Aorta (tissue), 5 donors: Measurements from ENCODE around the gene TLR4. TPM values are rescaled to one million over a fixed set of nuclear protein-coding genes. Genes with fewer than 3 reads are reported as not detected.

Experiments
- ATAC-seq: fragments of 200-7000 bp; cut with Tn5 transposase; one replicate; pipeline ENCODE4 v1.9.1; 2022; ENCODE audit warnings: moderate library complexity; ENCODE audit not compliant: low FRiP score
- DNase-seq, 2 donors: peaks; one replicate each; pipeline ENCODE4 v3.0.0-alpha.2; 2020
- H3K27ac ChIP-seq, 2 donors: one replicate each; pipeline ENCODE4 v1.5.1; 2013; ENCODE audit warnings: low read length in 2 of 2, mild to moderate bottlenecking in 2 of 2, moderate library complexity in 2 of 2, control low read depth in 1 of 2, inconsistent platforms in 1 of 2, low read depth in 1 of 2
- H3K27me3 ChIP-seq, 2 donors: one replicate each; pipeline ENCODE4 v1.6.1; 2013; ENCODE audit warnings: control low read depth in 1 of 2, low read length in 1 of 2, mild to moderate bottlenecking in 1 of 2, moderate library complexity in 1 of 2; ENCODE audit not compliant: insufficient read depth in 2 of 2, control insufficient read depth in 1 of 2
- H3K36me3 ChIP-seq, 2 donors: one replicate each; pipeline ENCODE4 v1.6.1; 2013; ENCODE audit warnings: control low read depth in 1 of 2, low read length in 1 of 2, mild to moderate bottlenecking in 1 of 2; ENCODE audit not compliant: insufficient read depth in 2 of 2, control insufficient read depth in 1 of 2
- H3K4me1 ChIP-seq, 2 donors: one replicate each; pipeline ENCODE4 v1.6.1; 2013; ENCODE audit warnings: low read length in 2 of 2, control low read depth in 1 of 2, mild to moderate bottlenecking in 1 of 2, moderate library complexity in 1 of 2; ENCODE audit not compliant: insufficient read depth in 2 of 2, control insufficient read depth in 1 of 2
- H3K4me3 ChIP-seq, 2 donors: one replicate each; pipeline ENCODE4 v1.5.1; 2013; ENCODE audit warnings: low read length in 2 of 2, control low read depth in 1 of 2, mild to moderate bottlenecking in 1 of 2
- H3K9me3 ChIP-seq: one replicate; pipeline ENCODE4 v1.6.1; 2013; ENCODE audit warnings: mild to moderate bottlenecking, low read length; ENCODE audit not compliant: control insufficient read depth
- WGBS, 2 donors: extraction: QIAGEN DNeasy Blood & Tissue Kit; methylation state at CpG; one replicate each; pipeline ENCODE4 v1.1.7; 2013; 5-methylcytosine and 5-hydroxymethylcytosine counted together
- intact Hi-C, 2 donors: fragments of 100-400 bp; cut with DNase I; formaldehyde crosslinking; loops; one replicate each; pipeline versions ENCODE4 v1.14.2 to v1.15.0; 2022
- polyA plus RNA-seq, 2 donors: library from polyadenylated mRNA; stranded (reverse); fragments of 200-250 nt; gene quantifications; one replicate each; pipeline ENCODE4 v1.2.3, GENCODE V29; 2013
- total RNA-seq, 2 donors: library from RNA; stranded (reverse); fragmentation: NEBNext Ultra II Directional; extraction: Animal tissue kit (Norgen Biotek cat#: 25700); gene quantifications; one replicate each; pipeline ENCODE4 v1.2.1, GENCODE V29; 2021
- donor health status: healthy with polysubstance abuse.
- donor health status: Bipolar disorder and iron deficiency.
- donor health status: DM: no; HTN: no; CAD: no.
- donor health status: DM: no; HTN: no; CAD: no.
- donor health status: DM: yes; HTN: yes; CAD: no.

The TLR4 gene
- total and polyA plus RNA-seq, 4 donors: 12.8 to 37.2 (median 26.4) TPM

DNA sequence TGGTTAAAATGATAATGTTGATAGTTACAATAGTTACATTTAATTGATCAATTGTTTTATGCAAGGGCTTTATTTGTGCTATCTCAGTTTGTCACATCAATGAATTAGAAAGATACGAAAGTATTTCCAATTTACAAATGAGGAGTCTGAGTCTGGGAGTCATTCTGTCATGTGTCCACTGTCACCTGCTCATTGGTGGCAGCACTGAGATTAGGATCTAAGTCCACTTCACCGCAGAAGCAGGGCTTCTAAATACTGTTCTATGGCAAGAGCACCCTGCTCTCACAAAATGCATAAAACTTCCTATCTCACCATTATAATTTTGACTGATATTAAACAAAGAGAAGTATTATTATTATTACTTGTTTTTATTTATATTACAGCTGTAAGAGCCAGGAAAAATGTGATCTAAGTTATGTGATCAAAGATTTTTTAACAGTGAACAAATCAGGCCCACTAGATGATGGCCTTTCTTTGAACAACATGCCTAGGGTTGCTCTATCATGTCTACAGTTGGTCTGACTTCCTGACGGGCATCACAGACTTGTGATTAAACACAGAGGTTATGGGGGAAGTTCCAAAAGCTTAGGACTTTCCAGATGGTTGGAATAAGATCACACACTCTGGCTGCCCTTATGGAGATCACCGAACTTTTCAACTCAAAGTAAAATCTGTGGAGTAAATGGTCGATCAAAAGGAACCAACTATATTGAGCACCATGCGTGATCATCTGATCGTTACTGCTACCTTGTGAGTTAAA is 15.1 kb downstream of the TLR4 start:
- DNase-seq: no peak
- no peak for ATAC-seq
- Histone ChIP-seq H3K9me3 (no peaks in the 10 kb centered on the region), H3K36me3 (no peaks in the 10 kb centered on the region), H3K27me3 (no peaks in the 10 kb centered on the region), H3K4me3 (no peak overlapping the region), H3K27ac (no peak overlapping the region), H3K4me1 (peaks cover 0 to 13% of the 10 kb centered on the region in 2 donors)
- WGBS, 2 donors: 87% methylated on average over 7 of the region's 7 CpGs
- intact Hi-C loops: no loop called here

DNA sequence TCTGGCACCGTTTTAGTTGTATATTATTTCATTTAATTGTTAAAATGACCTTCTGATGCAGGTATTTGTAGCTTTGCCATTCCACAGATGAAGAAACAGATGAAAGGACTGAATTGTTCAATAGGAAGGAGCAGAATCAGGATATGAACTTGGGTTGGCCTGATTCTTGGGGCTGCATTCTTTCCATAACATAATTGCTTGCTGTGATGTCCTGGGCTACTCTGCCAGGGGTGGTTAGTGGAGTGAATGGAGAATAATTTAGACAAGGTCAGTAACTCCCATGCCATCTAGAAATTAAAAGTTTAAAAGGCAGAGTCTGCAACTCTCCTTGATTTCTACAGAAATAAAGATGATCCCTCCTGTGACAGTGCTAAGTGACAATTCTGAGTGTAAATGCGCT is 15.9 kb downstream of the TLR4 start:
- intact Hi-C loops: no loop called here
- 69 to 76% methylated on average over 2 of the region's 2 CpGs for WGBS, 2 donors
- no peak overlapping the region for H3K27ac ChIP-seq

GRCh38 chr9:117720555-117720954 is 16.4 kb downstream of the TLR4 start:
- no peak overlapping the region for H3K27ac ChIP-seq
- H3K27me3 ChIP-seq: no peaks in the 10 kb centered on the region
- H3K4me1 ChIP-seq: peaks cover 0 to 14% of the 10 kb centered on the region in 2 donors
- ATAC-seq (peak; percentile 76), DNase-seq (peak in 1 of 2 donors; percentile 71)
- no peaks in the 10 kb centered on the region for H3K9me3 ChIP-seq
- no peak overlapping the region for H3K4me3 ChIP-seq
- WGBS, 2 donors: 16 to 27% methylated on average over 5 of the region's 5 CpGs
- no peaks in the 10 kb centered on the region for H3K36me3 ChIP-seq
- intact Hi-C loops: no loop called here

More for the DNA sequence above, 15.9 kb downstream of the TLR4 start:
- no peaks in the 10 kb centered on the region for H3K27me3 ChIP-seq
- no peaks in the 10 kb centered on the region for H3K36me3 ChIP-seq
- peaks cover 0 to 14% of the 10 kb centered on the region in 2 donors for H3K4me1 ChIP-seq
- H3K9me3 ChIP-seq: no peaks in the 10 kb centered on the region
- DNase-seq (no peak), ATAC-seq (no peak)
- H3K4me3 ChIP-seq: no peak overlapping the region

- no peaks in the 10 kb centered on the region for H3K36me3 ChIP-seq
- H3K9me3 ChIP-seq: no peaks in the 10 kb centered on the region
- ATAC-seq (no peak), DNase-seq (no peak)
- WGBS, 2 donors: 67 to 94% methylated on average over 2 of the region's 2 CpGs
- peaks cover 0 to 14% of the 10 kb centered on the region in 2 donors for H3K4me1 ChIP-seq
- H3K27me3 ChIP-seq: no peaks in the 10 kb centered on the region
- H3K4me3 ChIP-seq: no peak overlapping the region
- intact Hi-C loops: no loop called here
- no peak overlapping the region for H3K27ac ChIP-seq
Measured at GRCh38 chr9:117720987-117721386, 16.8 kb downstream of the TLR4 start.

GRCh38 chr9:117722108-117722761 is 18.0 kb downstream of the TLR4 start:
- Histone ChIP-seq H3K36me3 (no peaks in the 10 kb centered on the region), H3K9me3 (no peaks in the 10 kb centered on the region), H3K27ac (no peak overlapping the region), H3K4me1 (peaks cover 0 to 14% of the 10 kb centered on the region in 2 donors), H3K27me3 (no peaks in the 10 kb centered on the region), H3K4me3 (no peak overlapping the region)
- WGBS, 2 donors: 62 to 68% methylated on average over 6 of the region's 6 CpGs
- ATAC-seq: no peak
- intact Hi-C loops: no loop called here
- no peak for DNase-seq

DNA sequence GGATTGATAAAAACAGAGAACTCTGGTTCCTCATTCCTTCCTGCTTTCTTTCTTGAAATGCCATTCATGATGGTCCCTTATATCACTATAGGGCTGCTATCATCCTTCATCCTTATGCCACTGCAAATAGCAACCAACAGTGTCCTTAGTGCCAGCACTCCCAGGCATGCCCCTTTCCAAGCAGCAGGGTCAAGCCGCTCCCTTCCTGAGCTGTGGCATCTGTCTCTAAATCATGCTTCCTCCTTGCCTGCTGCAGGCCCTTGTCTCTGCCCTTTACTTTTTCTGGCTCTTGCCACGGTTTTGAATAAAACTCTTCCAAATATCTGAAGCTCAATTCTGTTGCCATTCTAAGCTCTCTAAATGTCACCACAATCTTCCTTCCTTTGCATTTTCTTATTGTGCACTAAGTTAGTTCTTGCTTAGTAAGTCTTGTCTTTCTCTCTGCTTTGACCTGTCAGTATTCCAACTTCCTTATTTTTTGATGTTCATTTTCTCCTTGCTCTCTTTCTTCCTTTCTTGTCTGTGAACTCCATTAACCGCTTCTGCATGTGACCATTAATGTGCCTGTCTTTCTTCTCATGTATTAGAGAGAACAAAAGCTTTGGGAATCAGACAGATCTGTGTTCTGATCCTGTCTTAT is 19.9 kb downstream of the TLR4 start:
- DNase-seq (no peak), ATAC-seq (no peak)
- Histone ChIP-seq H3K27me3 (no peaks in the 10 kb centered on the region), H3K4me1 (peaks cover 0 to 9% of the 10 kb centered on the region in 2 donors), H3K9me3 (no peaks in the 10 kb centered on the region), H3K27ac (peak overlapping the region in 1 of 2 donors; percentile 25), H3K36me3 (no peaks in the 10 kb centered on the region), H3K4me3 (no peak overlapping the region)
- WGBS, 2 donors: 50 to 51% methylated on average over 3 of the region's 3 CpGs
- intact Hi-C loops: no loop called here

GRCh38 chr9:117725426-117725887 is 21.3 kb downstream of the TLR4 start:
- Histone ChIP-seq H3K36me3 (no peaks in the 10 kb centered on the region), H3K27me3 (no peaks in the 10 kb centered on the region), H3K9me3 (no peaks in the 10 kb centered on the region), H3K4me1 (peaks cover 0 to 7% of the 10 kb centered on the region in 2 donors), H3K4me3 (no peak overlapping the region), H3K27ac (no peak overlapping the region)
- DNase-seq: no peak
- 40 to 49% methylated on average over 2 of the region's 2 CpGs for WGBS, 2 donors
- no peak for ATAC-seq
- intact Hi-C loops: no loop called here

DNA sequence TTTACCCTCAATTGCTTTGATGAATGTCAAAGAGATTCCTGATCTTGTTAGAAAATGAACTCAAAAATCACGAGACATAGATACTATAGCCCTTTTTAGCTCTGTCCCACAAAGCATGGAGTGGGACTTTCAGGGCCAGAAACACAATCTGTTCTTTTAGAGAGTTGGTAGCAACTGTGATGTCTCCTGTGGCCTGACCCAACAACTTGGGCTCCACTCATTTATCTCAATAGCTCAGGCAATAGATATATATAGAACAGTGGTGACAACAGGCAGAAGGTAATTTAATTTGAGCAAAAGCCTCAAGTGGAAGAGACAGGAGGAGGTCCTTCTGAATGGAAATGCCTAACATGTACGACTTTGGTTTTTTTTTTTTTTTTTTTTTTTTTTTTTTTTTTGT is 25.2 kb downstream of the TLR4 start:
- Histone ChIP-seq H3K4me1 (peaks cover 0 to 4% of the 10 kb centered on the region in 2 donors), H3K4me3 (no peak overlapping the region), H3K9me3 (no peaks in the 10 kb centered on the region), H3K36me3 (no peaks in the 10 kb centered on the region), H3K27me3 (no peaks in the 10 kb centered on the region), H3K27ac (no peak overlapping the region)
- ATAC-seq (no peak), DNase-seq (no peak)
- intact Hi-C loops: no loop called here
- 53 to 62% methylated on average over 2 of the region's 2 CpGs for WGBS, 2 donors
